B cell (primary cell): ENCODE data around the gene PLSCR5. TPM values are rescaled to one million over a fixed set of nuclear protein-coding genes. Genes with fewer than 3 reads are reported as not detected.

Experiments
- ATAC-seq: fragments of 200-7000 bp; cut with Tn5 transposase; one replicate; pipeline ENCODE4 v1.10.0; 2021; ENCODE audit warnings: low read depth, mild to moderate bottlenecking, moderate number of reproducible peaks, moderate library complexity
- CTCF ChIA-PET: fragments of 350-600 bp; sonication (Branson Sonifier 250); formaldehyde crosslinking; loops from one replicate; lab custom pipeline; 2021; ENCODE audit warnings: antibody characterized with exemption, inconsistent platforms; lab: Charles Lee
- POLR2A ChIA-PET: fragments of 350-600 bp; sonication (Branson Sonifier 250); formaldehyde crosslinking; loops from one replicate; lab custom pipeline; 2021; ENCODE audit warnings: antibody characterized with exemption; lab: Charles Lee
- DNase-seq: peaks from one replicate; pipeline ENCODE4 v3.0.0; 2013
- H2AFZ ChIP-seq: 2 replicates; pipeline ENCODE4 v1.6.1; 2012; ENCODE audit warnings: mild to moderate bottlenecking, low read depth, low read length; ENCODE audit not compliant: insufficient read depth, poor library complexity, severe bottlenecking
- H3K27ac ChIP-seq, 2 donors: 1 replicate in 1 of 2; 2 replicates in 1 of 2; pipeline ENCODE4 v1.5.1; 2012 to 2013; ENCODE audit warnings: low read length in 2 of 2, mild to moderate bottlenecking in 2 of 2, moderate library complexity in 1 of 2
- H3K27me3 ChIP-seq, 4 experiments: fragments of 200-600 bp in 1 of 4; sonication (generic) in 1 of 4; replicated peaks in 1 of 4; 1 replicate in 2 of 4; 2 replicates in 2 of 4; pipeline versions ENCODE4 v1.6.1 to v1.7.0; 2013 to 2016; ENCODE audit warnings: low read length in 3 of 4, mild to moderate bottlenecking in 2 of 4, mixed read lengths in 1 of 4, moderate library complexity in 1 of 4; ENCODE audit not compliant: insufficient read depth in 4 of 4, control insufficient read depth in 3 of 4; ENCODE audit errors: control extremely low read depth in 1 of 4
- H3K36me3 ChIP-seq, 2 experiments: replicated peaks in 1 of 2; 1 replicate in 1 of 2; 2 replicates in 1 of 2; pipeline versions ENCODE4 v1.6.1 to v1.7.1; 2013; ENCODE audit warnings: low read length in 1 of 2; ENCODE audit not compliant: insufficient read depth in 2 of 2, control insufficient read depth in 1 of 2; ENCODE audit errors: control extremely low read depth in 1 of 2, extremely low read depth in 1 of 2
- H3K4me1 ChIP-seq, 2 donors: fragments of 200-600 bp in 1 of 2; sonication (generic) in 1 of 2; 1 replicate in 1 of 2; 2 replicates in 1 of 2; pipeline versions ENCODE4 v1.5.1 to v1.6.1; 2013 to 2017; ENCODE audit warnings: low read length in 2 of 2; ENCODE audit not compliant: control insufficient read depth in 2 of 2, insufficient read depth in 2 of 2
- H3K4me2 ChIP-seq: replicated peaks from 2 replicates; pipeline ENCODE3; 2012; ENCODE audit warnings: mild to moderate bottlenecking, low read depth, low read length; ENCODE audit not compliant: poor library complexity, severe bottlenecking
- H3K4me3 ChIP-seq, 5 experiments: fragments of 200-600 bp in 1 of 5; sonication (generic) in 1 of 5; 1 replicate in 3 of 5; 2 replicates in 2 of 5; pipeline versions ENCODE4 v1.5.1 to v1.7.0; 2011 to 2016; ENCODE audit warnings: low read length in 4 of 5, mild to moderate bottlenecking in 4 of 5, low read depth in 2 of 5, control low read depth in 1 of 5, moderate library complexity in 1 of 5; ENCODE audit not compliant: insufficient read depth in 1 of 5; ENCODE audit errors: control extremely low read depth in 1 of 5, extremely low read depth in 1 of 5
- H3K79me2 ChIP-seq: fragments of 200-600 bp; sonication (generic); one replicate; pipeline ENCODE4 v1.6.0; 2016; ENCODE audit warnings: low read length; ENCODE audit not compliant: control insufficient read depth, insufficient read depth
- H3K9ac ChIP-seq: fragments of 200-600 bp; sonication (generic); 2 replicates; pipeline ENCODE4 v1.6.1; 2017; ENCODE audit warnings: mild to moderate bottlenecking, low read length, moderate library complexity
- H3K9me3 ChIP-seq, 3 donors: one replicate each; pipeline versions ENCODE4 v1.6.1 to v1.7.1; 2013; ENCODE audit warnings: low read length in 2 of 3; ENCODE audit not compliant: control insufficient read depth in 2 of 3, insufficient read depth in 1 of 3; ENCODE audit errors: control extremely low read depth in 1 of 3
- H4K20me1 ChIP-seq: 2 replicates; pipeline ENCODE4 v1.6.0; 2012; ENCODE audit warnings: mild to moderate bottlenecking, low read length; ENCODE audit not compliant: insufficient read depth, control insufficient read depth, poor library complexity, severe bottlenecking
- H3K27ac Mint-ChIP-seq: one replicate; pipeline ENCODE4 v1.8.0; 2021; ENCODE audit warnings: mixed read lengths
- H3K27me3 Mint-ChIP-seq: one replicate; pipeline ENCODE4 v1.8.0; 2021; ENCODE audit warnings: mixed read lengths
- H3K4me1 Mint-ChIP-seq: one replicate; pipeline ENCODE4 v1.8.0; 2021; ENCODE audit warnings: mixed read lengths
- H3K4me3 Mint-ChIP-seq: one replicate; pipeline ENCODE4 v1.8.0; 2021; ENCODE audit warnings: mixed read lengths
- H3K9me3 Mint-ChIP-seq: one replicate; pipeline ENCODE4 v1.8.0; 2022; ENCODE audit warnings: mixed read lengths; ENCODE audit not compliant: insufficient read depth
- CTCF ChIP-seq: fragments of 200-600 bp; IDR thresholded peaks from one replicate; pipeline ENCODE4 v1.8.0; 2022; ENCODE audit warnings: antibody characterized with exemption, mild to moderate bottlenecking
- EZH2 ChIP-seq: IDR thresholded peaks from 2 replicates; pipeline ENCODE4 v1.6.1; 2012; ENCODE audit warnings: borderline replicate concordance, low read depth, mild to moderate bottlenecking, moderate library complexity, low read length; ENCODE audit not compliant: insufficient read depth, poor library complexity, severe bottlenecking
- WGBS: methylation state at CpG from one replicate; pipeline ENCODE4 v1.1.5; 2013; ENCODE audit warnings: missing lambda C conversion rate; ENCODE audit not compliant: insufficient coverage; 5-methylcytosine and 5-hydroxymethylcytosine counted together
- intact Hi-C: fragments of 100-400 bp; cut with micrococcal nuclease; formaldehyde crosslinking; loops from one replicate; pipeline ENCODE4 v1.10.0; 2022
- polyA plus RNA-seq: library from polyadenylated mRNA; depleted of rRNA; stranded (reverse); fragments of >200 nt; gene quantifications from 2 replicates; pipeline ENCODE4 v1.2.3, GENCODE V29; 2012
- total RNA-seq, 2 donors: library from RNA; stranded (reverse); fragments of 120-200 nt in 1 of 2; gene quantifications; 1 replicate in 1 of 2; 2 replicates in 1 of 2; pipeline versions ENCODE4 v1.2.3 to v1.2.4, GENCODE V29; 2013 to 2022

PLSCR5 gene
- total and polyA plus RNA-seq, 2 donors (not counting 1 experiment from before 2014, with no cell fraction given): not detected

GRCh38 chr3:146554151-146554760 is 50.9 kb downstream of the PLSCR5 start:
- Mint-ChIP-seq H3K27me3 (no peaks in the 10 kb centered on the region), H3K9me3 (no peaks in the 10 kb centered on the region), H3K4me3 (no peak overlapping the region), H3K27ac (no peak overlapping the region), H3K4me1 (peaks cover 7% of the 10 kb centered on the region)
- ATAC-seq (no peak), DNase-seq (no peak)
- Histone ChIP-seq H4K20me1 (no peaks in the 10 kb centered on the region), H3K9ac (no peak overlapping the region), H3K4me1 (no peaks in the 10 kb centered on the region), H3K4me2 (no peak overlapping the region), H3K4me3 (peak overlapping the region in 1 of 5 experiments; percentile 7), H3K27ac (no peak overlapping the region), H3K36me3 (no peaks in the 10 kb centered on the region), H3K27me3 (no peaks in the 10 kb centered on the region), H2AFZ (no peak overlapping the region), H3K9me3 (no peaks in the 10 kb centered on the region), H3K79me2 (no peaks in the 10 kb centered on the region)
- WGBS: 86% methylated on average over 4 of the region's 7 CpGs
- POLR2A ChIA-PET: no interaction called here
- CTCF ChIA-PET: interaction anchor here (1.1 kb wide), 1 partner anchor 23 kb away, joined by 5 read pairs; no protein-coding TSS in a partner anchor
- intact Hi-C loops: no loop called here
- no peak for TF ChIP-seq EZH2
- no peak for TF ChIP-seq CTCF

GRCh38 chr3:146550743-146551510 is 54.2 kb downstream of the PLSCR5 start:
- H3K9me3 ChIP-seq: no peaks in the 10 kb centered on the region
- no peak overlapping the region for H3K4me3 Mint-ChIP-seq
- H4K20me1 ChIP-seq: no peaks in the 10 kb centered on the region
- H3K4me3 ChIP-seq: no peak overlapping the region
- H3K4me1 Mint-ChIP-seq: peaks cover 19% of the 10 kb centered on the region
- no peaks in the 10 kb centered on the region for H3K4me1 ChIP-seq
- H3K27me3 Mint-ChIP-seq: no peaks in the 10 kb centered on the region
- no peak overlapping the region for H2AFZ ChIP-seq
- POLR2A ChIA-PET: no interaction called here
- H3K36me3 ChIP-seq: no peaks in the 10 kb centered on the region
- H3K4me2 ChIP-seq: no peak overlapping the region
- CTCF ChIA-PET: no interaction called here
- TF ChIP-seq CTCF: no peak
- no peak for TF ChIP-seq EZH2
- H3K27me3 ChIP-seq: no peaks in the 10 kb centered on the region
- no peaks in the 10 kb centered on the region for H3K9me3 Mint-ChIP-seq
- no peak overlapping the region for H3K9ac ChIP-seq
- DNase-seq (no peak), ATAC-seq (no peak)
- WGBS: no CpG with 5 or more reads among the region's 5 CpGs
- H3K79me2 ChIP-seq: no peaks in the 10 kb centered on the region
- H3K27ac Mint-ChIP-seq: no peak overlapping the region
- no peak overlapping the region for H3K27ac ChIP-seq
- intact Hi-C loops: no loop called here
